Fibroblast of mammary gland (primary cell): ENCODE measurements around the gene MAMDC4.
"Not testable (repeated sequence)": the region's sequence is repeated elsewhere in the genome, so short reads cannot be mapped to it uniquely, and the experiment has no call there.

Experiments used
- DNase-seq: peaks from one replicate; pipeline ENCODE4 v3.0.0-alpha.2; 2010; ENCODE audit warnings: low read depth
- H3K4me3 ChIP-seq: 2 replicates; pipeline ENCODE4 v1.5.1; 2011; ENCODE audit warnings: low read depth, mild to moderate bottlenecking, low read length, moderate library complexity; ENCODE audit not compliant: control insufficient read depth
- TF ChIP-seq, protein P1 (sequence below): conservative IDR thresholded peaks from 2 replicates; pipeline ENCODE4 v1.5.1; 2011; ENCODE audit warnings: low read depth, low read length, inconsistent platforms; ENCODE audit not compliant: control insufficient read depth, insufficient read depth

The MAMDC4 gene

GRCh38 chr9:136875155-136875554 lies 23.0 kb downstream of the MAMDC4 start:
- no peak for DNase-seq
- TF ChIP-seq, protein P1, sequence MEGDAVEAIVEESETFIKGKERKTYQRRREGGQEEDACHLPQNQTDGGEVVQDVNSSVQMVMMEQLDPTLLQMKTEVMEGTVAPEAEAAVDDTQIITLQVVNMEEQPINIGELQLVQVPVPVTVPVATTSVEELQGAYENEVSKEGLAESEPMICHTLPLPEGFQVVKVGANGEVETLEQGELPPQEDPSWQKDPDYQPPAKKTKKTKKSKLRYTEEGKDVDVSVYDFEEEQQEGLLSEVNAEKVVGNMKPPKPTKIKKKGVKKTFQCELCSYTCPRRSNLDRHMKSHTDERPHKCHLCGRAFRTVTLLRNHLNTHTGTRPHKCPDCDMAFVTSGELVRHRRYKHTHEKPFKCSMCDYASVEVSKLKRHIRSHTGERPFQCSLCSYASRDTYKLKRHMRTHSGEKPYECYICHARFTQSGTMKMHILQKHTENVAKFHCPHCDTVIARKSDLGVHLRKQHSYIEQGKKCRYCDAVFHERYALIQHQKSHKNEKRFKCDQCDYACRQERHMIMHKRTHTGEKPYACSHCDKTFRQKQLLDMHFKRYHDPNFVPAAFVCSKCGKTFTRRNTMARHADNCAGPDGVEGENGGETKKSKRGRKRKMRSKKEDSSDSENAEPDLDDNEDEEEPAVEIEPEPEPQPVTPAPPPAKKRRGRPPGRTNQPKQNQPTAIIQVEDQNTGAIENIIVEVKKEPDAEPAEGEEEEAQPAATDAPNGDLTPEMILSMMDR = no peak
- no peak overlapping the region for H3K4me3 ChIP-seq

- TF ChIP-seq, protein P1 = no peak
- no peak overlapping the region for H3K4me3 ChIP-seq
- no peak for DNase-seq
Measured at GRCh38 chr9:136876476-136876875, 24.3 kb downstream of the MAMDC4 start.

DNA sequence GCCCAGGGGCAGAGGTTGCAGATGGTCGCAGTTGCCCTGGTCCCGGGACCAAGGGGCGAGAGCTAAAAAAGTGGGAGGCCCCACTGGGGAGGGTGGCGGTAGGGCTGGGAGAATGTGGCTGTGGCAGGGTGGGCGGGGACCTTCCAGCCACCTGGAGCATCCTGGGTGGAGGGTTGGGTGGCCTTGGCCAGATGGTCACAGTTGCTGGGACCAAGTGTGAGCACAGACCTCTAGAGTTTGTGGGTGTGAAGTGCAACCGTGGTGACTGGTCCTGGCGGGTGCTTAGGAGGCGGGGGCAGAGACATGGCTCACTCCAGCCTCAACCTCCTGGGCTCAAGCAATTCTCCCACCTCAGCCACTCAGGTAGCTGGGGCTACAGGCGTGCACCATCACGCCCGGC lies 28.5 kb downstream of the MAMDC4 start:
- no peak for DNase-seq
- no peak overlapping the region for H3K4me3 ChIP-seq

DNA sequence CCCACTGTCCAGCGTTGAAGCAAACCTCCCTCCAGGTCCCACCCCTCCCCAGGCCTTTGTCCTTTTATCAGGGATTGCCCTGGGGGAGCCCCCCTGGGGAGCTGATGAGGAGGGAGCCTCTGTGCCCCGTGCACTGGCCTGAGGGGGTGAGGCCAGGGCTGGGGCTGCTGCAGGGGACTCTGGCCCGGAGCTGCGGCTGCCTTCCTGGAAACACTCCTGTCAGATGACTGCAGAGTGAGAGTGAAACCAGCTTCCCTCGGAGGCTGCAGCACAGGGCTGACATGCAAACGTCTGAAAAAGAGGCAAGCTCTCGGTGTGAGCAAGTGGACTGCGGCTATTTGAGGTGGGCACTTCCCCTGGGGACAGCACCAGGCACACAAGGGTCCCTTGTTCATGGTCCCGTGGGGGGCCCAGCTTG lies 29.6 kb downstream of the MAMDC4 start:
- H3K4me3 ChIP-seq = no peak overlapping the region
- no peak for DNase-seq
- TF ChIP-seq, protein P1 = no peak

More for the DNA sequence above, 28.5 kb downstream of the MAMDC4 start:
- TF ChIP-seq, protein P1 = no peak

DNA sequence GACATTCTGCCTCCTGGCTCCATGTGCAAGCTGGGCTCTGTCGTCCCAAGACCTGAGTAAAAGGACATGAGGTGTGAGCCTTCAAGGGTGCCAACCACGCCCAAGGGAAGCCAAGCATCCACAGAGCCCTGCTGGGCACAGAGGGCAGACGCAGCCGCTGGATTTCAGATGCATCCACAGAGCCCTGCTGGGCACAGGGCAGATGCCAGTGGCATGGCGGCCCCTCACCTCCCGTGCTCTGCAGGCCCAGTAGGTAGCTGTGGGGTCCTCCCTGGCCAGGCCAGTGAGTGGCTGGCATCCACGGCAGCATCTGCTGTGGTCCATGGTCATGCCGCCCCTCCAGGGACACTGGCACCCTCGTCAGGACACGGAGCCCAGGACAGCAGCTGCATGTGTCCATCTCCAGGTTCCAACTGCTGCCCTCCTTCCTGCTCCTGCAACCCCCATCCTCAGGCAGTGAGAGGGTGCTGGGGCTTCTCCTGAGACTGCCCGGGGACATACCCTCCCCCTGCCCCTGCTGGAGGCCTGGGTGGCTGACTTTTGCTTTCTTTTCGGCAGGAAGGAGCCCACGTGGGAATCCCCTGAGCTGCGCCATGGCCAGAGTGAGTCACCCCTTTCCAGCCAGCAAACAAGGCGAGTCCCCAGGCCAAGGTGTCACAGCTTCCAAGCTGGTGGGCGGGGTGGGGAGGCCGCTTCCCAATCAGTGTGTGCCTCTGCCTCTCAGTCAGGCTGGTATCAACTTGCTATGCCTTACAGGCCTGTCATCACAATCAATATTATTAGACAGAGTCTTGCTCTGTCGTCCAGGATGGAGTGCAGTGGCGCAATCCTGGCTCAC lies 30.2 kb downstream of the MAMDC4 start:
- DNase-seq = peak; percentile 85
- TF ChIP-seq, protein P1 = no peak
- no peak overlapping the region for H3K4me3 ChIP-seq

GRCh38 chr9:136882947-136883283 lies 30.8 kb downstream of the MAMDC4 start:
- not testable (repeated sequence) for H3K4me3 ChIP-seq

GRCh38 chr9:136883670-136884069 lies 31.5 kb downstream of the MAMDC4 start:
- DNase-seq, H3K4me3 ChIP-seq: not testable (repeated sequence)

More at GRCh38 chr9:136882947-136883283, 30.8 kb downstream of the MAMDC4 start:
- DNase-seq = not testable (repeated sequence)
